Measurements from ENCODE around the gene CLIC4.

Gene CLIC4

DNA sequence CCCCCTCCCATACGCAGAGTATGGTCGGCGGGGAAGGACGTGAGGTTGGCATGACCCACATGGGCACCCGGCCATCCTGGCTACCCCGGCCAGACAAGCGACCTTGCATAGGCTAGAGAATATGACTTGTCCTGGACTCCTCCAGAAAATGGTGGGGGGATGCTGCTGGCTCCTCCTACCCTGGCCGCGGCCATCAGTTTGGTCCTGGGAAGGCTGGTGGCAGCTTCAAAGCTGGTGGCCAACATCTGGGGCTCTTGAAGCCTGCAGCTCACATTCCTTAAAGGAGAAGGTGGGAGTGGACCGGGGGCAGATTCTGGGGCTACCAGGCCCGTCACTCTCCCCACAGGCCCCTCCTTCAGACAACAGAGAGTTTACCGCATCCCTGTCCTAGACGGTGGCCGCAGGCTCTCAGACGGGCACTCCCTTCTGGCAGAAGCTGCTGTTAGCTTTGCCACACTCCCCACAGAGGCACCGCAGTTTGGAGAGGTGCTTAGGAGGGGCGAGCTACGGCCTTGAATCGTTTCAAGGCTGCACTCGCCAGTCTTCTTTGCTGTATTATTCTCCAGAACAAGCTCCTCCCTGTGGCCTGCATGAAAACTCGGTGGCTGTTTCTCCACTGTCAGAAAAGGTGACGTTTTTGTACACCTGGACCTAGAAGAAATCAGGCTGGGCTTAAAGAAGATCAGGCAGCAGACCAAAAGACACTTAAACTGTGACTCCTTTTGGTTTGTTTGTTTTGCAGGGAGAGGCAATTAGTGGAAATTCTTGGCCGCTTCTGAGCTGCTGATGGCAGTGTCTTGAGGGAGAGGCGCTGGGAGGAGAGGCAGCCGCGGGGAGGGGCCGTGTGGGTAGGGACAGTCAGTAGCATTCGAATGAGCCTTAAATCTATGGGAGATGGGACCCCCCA is 116.8 kb downstream of the CLIC4 start:
- no peak for DNase-seq

GRCh38 chr1:24862775-24863483 is 117.7 kb downstream of the CLIC4 start:
- no peak for DNase-seq

- DNase-seq, result no peak
Observed at GRCh38 chr1:24864370-24864777, 119.1 kb downstream of the CLIC4 start.

- DNase-seq, result no peak
Observed at GRCh38 chr1:24865168-24865567, 119.9 kb downstream of the CLIC4 start.

- no peak for DNase-seq
Observed at GRCh38 chr1:24865587-24865986, 120.3 kb downstream of the CLIC4 start.

DNA sequence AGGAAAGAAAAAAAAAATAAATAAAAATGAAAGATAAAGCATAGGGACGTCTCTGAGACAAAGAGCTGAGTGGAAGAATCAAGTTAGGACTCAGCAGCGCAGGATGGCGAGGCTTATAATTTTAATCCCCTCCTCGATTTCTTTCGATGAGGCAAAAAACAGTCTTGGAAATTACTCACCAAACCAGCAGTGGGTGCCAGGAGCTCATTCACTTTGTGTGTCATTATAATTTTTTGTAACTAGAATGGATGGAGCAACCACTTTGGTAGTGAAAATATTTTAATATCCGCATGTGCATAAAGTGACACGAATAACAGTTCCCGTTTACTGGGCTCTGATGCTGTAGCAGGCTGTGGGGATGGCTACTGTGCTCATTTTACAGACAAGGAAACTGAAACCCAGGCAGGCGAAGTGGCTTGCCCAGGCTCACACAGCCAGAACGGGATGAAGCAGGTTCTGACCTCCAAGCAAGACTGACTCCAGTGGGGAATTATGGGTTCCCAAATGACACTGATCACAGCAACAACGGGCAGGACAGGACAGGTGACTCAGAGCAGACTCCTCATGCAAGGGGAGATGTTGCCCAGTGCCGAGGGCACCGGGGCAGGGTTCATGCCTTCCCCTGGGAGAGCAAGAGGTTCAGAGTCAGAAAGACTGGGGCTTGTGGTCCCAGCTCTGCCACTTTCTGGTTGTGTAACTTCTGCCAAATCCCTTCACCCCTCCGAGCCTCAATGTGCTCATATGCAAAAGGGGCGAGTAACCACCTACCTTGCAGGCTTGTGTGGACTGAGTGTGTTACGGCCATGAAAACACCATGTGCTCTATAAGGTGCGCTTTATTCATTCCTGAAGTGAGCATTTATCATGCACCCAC is 121.2 kb downstream of the CLIC4 start:
- DNase-seq, result no peak

- DNase-seq, result no peak
Observed at GRCh38 chr1:24867084-24867870, 122.0 kb downstream of the CLIC4 start.

GRCh38 chr1:24868016-24868875 is 123.0 kb downstream of the CLIC4 start:
- no peak for DNase-seq

DNA sequence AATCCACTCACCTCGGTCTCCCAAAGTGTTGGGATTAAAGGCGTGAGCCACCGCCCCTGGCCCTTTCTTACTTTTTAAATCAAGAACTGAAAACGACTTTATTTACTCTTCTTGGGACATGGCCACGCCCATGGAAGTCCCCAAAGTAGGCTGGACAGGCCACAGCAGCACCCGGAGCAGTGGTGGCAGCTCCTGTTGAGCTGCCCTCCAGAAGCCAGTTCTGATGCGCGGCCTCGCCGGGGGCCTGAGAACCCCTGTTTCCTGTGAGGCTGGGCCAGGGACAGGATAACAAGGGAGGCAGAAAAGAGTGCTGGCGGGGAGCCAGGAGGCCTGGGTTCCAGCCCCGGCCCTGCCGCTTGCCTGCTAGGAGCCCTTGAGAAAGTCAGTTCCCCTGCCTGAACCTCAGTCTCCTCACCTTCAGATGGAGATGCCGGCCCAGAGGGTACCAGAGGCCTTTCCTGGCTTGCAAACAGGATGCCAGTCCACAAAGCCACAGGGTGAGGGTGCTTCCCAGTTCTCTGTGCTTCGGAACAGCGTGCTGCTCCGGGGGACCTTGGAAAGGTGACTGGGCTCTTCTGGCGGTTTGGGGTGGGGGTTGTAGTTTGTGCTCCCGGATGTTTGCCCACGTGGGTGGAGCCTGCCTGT is 125.4 kb downstream of the CLIC4 start:
- DNase-seq, result no peak

GRCh38 chr1:24871306-24871901 is 126.2 kb downstream of the CLIC4 start:
- DNase-seq, result no peak

GRCh38 chr1:24872061-24872850 is 127.0 kb downstream of the CLIC4 start:
- no peak for DNase-seq

- no peak for DNase-seq
Observed at GRCh38 chr1:24873148-24873547, 127.9 kb downstream of the CLIC4 start.

DNA sequence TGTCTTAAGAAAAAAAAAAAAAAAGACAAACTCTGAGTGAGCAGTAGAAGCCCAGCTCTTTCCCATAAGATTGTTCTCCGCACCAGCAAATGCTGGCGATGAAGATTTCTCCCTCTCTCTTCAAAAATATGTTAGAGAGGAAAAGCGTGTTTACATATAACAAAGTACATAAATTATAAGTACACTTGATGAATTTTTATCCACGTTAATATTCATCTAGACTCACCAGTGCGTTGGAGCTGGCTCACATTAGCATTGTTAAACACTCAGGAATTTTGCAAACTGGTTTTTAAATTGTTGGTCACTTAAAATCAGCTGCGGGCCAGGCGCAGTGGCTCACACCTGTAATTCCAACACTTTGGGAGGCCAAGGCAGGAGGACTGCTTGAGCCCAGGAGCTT is 128.8 kb downstream of the CLIC4 start:
- DNase-seq, result no peak

GRCh38 chr1:24874611-24875234 is 129.5 kb downstream of the CLIC4 start:
- no peak for DNase-seq

DNA sequence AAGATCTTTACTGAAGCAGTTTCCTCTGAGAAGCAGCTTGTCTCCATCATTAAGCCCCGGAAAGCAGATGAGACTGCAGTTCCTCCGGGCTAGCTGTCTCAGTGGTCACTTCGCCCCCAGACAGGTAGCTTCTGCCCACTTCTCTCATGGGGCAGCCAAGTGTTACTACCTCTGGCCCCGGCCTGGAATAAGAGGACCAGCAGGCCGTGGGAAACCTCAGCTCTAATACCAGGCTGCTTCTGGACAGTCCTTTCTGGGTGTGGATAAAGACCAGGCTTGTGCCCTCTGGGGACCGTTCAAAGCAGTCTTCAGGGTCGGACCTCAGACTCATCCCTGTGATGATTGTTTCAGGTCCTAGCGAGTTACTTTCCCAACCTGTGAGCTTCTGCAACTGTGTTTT is 130.0 kb downstream of the CLIC4 start:
- DNase-seq, result no peak

GRCh38 chr1:24875991-24876506 is 130.8 kb downstream of the CLIC4 start:
- DNase-seq, result no peak

GRCh38 chr1:24878045-24878444 is 132.8 kb downstream of the CLIC4 start:
- DNase-seq, result no peak

All from activated CD4-positive, alpha-beta T cell treated with anti-CD3 and anti-CD28 coated beads, Interleukin-2, amount 50 U/mL, for 16 hours (primary cell).